NCI-H2227 (cell line): ENCODE data around the gene LDB3.

Experiments
- DNase-seq: peaks from one replicate; lab custom pipeline; 2025; ENCODE audit not compliant: unreplicated experiment; lab: John Stamatoyannopoulos, UW

The LDB3 gene

DNA sequence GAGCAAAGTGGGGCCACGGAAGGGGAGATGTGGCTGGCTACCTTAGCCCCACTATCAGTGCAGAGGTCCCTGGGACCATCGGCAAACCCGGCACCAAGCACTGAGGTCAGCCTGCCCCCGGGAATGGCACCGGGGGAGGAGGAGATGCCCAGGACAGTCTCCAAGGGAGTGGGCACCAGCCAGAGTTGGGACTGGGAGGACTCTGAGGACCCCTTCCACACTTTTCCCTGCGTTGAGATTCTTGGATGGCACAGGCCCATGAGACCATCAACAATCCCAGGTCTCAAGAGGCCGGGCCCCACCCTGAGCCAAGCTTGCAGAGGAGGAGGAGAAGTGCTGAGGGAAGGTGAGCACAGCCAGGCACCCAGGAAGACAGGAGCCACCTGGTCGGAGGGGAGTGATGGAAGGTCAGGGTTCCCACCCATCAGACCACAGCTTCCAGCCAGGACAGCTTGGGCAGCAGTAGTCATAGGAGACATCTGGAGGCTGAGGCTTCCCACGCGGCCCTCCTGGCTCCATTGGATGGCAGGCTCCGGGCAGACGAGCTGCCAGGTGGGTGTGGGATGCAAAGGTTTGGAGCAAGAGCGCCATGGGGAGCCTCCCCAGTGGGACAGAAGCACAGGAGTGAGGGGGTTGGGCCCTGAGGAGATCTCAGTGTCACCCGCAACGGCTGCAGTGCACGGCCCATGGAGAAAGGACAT is 16.5 kb upstream of the LDB3 start:
- no peak for DNase-seq

DNA sequence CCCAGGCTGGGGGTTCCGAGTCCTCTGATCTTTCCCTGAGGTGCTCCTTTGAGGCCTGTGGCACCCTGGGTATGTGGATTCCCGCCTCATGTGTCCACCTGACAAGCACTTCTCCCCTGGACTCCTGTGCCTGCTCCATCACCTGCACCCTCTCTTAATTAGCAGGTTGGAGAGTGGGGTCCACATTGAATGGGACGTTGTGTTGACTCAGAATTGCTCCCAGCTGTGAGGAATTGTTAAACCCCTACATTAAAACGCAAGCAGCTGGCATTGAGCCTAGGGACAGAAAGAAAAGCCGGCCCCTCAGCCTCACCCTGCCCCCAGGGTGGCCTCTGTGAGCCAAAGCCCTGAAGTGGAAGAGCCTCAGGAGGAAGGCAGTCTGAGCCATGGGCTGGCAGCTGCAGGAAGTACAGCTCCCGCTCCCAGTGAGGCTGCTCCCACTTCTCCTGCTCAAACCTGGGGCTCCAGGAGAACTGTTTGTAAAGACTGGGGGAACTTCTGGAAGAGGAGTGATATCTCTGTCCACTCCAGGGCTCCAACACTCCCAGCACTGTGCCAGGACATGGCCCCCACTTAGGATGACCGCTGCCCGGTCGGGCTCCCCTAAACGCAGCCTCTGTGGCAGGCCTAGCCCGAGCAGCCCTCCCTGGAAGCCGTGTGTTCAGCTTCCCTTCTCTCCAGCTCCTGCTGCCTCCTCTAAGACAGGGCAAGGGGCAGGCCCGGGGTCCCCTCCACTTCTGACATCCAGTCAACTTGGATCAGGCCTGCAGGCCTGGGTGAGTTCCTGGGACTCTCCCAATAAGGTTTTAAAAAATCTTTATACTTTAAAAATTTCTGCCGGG is 15.7 kb upstream of the LDB3 start:
- DNase-seq = peak; percentile 63

DNA sequence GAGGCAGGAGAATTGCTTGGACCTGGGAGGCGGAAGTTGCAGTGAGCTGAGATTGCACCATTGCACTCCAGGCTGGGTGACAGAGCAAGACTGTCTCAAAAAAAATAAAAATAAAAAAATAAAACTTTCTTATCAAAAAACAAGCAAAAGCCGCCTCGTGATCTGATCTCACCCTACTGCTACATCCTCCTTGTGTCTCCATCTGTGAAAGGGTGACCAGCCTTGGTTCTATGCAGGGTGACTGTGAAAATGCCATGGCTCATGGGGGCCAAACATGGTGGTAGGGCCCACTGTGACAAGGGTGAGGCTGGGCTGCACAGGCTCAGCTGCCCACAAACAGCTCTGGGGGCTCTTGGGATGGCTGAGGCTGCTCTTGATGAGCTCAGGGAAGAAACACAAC is 14.9 kb upstream of the LDB3 start:
- no peak for DNase-seq

DNA sequence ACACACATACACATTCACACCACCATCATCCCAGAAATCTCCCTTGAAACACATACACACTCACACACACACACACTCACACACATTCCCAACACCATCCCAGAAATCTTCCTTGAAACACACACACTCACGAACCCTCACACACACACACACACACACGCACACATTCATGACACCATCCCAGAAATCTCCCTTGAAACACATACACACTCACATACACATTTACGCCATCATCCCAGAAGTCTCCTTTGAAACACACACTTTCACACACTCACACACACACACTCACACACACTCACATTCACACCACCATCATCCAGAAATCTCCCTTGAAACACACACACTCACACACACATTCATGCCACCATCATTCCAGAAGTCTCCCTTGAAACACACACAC is 14.3 kb upstream of the LDB3 start:
- no peak for DNase-seq

DNA sequence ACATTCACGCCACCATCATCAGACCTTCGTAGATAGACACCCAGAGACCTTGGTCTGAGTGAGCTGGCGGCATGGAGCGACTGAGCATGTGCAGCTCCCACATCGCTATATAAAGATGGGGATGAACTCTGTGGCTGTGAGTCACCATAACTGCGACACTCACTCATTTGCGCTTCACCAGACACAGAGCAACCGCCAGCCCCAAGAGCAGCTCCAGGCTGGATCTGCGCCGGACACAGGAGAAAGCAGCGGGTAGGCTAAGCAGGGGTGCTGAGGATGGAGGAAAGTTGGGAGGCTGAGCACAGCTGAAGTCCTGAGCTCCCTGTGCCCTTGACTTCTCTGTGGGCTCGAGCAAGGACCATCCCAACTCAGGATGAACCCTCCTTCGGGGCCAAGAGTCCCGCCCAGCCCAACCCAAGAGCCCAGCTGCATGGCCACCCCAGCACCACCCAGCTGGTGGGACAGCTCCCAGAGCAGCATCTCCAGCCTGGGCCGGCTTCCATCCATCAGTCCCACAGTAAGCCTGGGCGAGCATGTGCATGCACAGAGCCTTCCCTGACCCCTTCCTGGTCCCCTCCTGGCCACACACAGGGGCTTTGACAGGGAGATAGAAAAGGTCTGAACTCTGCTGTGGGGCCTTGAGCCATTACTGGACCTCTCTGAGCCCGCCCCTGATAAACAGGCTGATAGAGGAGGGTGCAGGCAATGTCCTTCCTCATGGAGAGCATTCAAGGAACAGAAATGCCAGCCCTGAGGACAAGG is 13.7 kb upstream of the LDB3 start, which contains the start of gene OPN4:
Gene OPN4 (plus strand): TSS at position 137 of the 762 bp plus-strand sequence. CDS start 237 bp downstream, at position 374.
- DNase-seq = no peak

DNA sequence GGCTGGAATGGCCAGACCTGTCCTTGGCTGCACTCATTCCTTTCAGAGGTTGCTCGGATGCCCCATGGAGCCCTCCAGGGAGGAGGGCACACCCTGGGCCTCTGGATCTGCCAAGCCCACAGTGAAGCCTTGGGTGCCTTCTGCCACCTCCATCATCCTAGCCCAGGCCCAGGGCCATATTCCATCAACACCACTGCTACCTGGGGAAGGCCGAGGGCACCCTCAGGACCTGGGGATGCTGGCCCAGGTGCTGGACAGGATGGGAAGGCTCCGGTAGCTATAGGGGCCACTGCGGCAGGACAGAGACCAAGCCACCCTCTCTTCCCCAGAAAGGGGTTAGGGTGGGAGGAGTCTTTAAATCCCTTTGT is 13.2 kb upstream of the LDB3 start:
- no peak for DNase-seq

DNA sequence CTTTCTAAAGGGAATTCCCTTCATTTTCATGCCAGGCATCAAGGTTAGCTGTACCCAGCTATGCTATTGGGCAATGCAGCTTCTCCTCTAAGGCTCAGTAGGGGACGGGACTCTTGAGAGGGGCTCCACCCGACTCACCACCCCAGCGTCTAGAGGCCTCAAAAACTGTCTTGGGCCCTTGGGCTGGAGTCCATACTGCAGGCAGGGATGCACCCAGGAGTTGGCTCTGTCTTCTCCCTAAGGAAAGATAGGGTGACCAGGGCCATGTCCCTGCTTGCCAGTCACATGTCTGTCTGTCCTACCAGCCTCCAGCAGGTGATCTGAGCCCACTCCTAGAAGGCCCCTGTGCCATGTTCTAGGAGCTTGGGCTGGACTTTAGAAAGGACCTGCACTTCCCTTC is 12.7 kb upstream of the LDB3 start:
- no peak for DNase-seq

DNA sequence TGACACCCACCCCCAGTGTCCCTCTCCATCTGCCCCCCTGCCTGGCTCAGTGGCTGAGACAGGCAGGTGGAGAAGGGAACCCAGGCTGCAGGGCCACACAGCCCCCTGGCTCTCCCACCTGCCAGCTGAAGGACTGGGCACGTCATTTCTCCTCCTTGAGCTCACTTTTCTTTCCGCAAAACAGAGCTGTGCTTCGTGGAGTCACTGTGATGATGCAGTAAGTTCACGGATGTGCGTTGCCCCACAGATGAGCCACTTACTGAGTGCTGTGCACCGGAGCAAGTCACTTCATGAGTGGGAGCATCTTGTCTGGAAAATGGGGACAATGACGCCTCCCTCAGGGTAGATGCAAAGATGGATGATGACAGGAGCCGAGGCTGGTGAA is 11.3 kb upstream of the LDB3 start:
- DNase-seq = no peak

DNA sequence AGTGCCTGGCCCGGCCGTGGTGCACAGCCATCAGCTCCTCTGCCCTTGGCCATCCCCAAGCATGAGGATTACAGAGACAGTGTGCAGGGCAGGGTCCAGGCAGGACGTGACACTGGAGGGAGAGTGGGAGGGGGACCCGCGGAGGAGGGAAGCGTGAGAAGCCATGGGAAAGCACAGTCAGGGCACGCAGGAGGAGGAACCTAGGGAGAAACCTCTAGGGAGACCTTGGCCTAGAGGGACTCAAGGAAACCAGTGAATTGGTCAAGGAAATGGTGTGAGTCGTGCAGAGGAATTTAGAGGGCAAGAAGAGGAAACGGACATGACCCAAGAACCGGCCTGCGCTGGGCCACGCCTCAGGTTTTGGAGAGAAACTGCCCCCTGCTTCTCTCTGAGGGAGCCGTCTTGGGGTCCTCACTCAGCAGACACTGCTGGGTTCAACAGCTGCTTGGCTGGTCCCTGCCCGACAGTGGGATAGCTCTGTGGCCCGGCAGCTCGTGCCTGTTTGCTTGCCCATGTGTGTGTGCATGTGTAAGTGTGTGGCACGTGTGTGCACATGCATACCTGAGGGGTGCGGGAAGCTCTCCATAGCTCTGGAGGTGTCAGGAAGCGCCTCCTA is 10.8 kb upstream of the LDB3 start:
- DNase-seq = no peak

DNA sequence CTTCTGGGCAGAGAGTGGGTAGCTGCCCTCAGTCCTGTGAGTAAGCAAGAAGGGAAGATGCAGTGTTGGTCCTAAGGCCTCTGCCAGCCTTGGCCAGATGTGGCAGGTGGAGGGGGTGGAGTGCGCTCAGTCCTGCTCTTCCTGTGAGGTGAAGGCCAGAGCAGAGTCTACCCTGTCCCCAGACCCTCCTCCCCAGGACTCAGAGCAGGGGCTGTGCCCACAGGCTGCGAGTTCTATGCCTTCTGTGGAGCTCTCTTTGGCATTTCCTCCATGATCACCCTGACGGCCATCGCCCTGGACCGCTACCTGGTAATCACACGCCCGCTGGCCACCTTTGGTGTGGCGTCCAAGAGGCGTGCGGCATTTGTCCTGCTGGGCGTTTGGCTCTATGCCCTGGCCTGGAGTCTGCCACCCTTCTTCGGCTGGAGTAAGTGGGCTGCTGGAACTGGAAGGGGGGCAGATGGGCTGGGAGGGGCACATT is 10.0 kb upstream of the LDB3 start:
- no peak for DNase-seq

DNA sequence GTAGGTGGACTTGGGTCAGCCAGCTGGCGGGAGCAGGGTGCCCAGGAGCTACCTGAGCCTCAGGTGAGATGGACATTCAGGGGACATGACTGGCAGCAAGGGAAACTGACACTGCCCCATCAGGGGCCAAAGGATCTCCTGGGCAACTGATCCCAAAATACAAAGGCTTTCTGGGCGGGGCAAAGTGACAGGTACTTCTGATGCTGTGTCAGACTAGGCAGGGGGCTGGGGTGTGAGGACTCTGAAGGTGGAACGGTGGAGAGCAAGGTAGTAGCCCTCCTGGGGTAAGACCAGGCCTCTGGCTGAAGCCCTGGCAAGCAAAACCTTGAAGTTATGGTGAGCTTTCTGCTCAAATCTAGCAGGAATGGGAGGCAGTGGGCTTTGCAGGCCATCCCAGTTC is 9.6 kb upstream of the LDB3 start:
- no peak for DNase-seq

DNA sequence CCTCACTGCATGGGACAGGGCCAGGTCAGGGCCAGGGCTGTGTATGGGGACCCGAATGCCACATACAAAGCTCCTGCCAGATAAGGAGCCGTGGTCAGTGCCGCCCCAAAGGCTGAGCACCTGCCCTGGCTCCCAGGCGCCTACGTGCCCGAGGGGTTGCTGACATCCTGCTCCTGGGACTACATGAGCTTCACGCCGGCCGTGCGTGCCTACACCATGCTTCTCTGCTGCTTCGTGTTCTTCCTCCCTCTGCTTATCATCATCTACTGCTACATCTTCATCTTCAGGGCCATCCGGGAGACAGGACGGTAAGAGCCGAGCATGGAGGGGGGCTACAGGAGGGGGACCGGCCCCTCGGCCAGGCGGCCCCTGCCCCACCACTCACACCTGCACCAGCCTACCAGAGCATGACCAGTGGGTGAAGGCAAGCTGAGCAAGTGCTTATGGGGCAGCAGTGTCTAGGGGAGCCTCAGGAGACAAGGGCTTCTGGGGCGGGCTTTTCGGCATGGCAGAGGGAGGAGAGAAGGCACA is 9.1 kb upstream of the LDB3 start:
- DNase-seq = no peak

DNA sequence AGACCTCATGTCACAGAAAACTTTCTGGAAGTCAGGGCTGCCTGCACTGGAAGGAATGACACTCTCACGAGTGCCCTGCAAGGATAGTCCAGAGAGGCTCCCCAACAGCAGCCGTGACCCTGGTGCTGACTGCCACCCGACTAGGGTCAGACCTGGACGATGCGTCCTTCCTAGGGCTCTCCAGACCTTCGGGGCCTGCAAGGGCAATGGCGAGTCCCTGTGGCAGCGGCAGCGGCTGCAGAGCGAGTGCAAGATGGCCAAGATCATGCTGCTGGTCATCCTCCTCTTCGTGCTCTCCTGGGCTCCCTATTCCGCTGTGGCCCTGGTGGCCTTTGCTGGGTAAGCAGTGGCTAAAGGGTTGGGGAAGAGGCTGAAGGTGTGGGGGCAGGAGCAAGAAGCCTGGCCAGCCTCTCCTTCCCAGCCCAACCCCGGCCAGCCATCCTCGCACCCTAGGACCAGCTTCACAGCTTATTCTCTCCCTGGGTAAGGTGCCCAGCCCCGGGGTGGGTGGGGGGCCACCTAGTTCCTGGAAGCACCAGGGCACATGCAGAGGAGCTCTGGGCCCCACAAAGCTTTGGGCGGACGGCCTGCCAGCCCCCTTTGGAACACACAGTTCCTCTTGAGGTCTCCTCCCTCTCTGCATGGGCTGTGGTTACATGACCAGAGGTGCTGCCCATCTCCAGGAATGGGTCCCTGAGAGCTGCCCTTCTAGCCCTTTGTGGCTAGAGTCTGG is 8.4 kb upstream of the LDB3 start:
- no peak for DNase-seq

DNA sequence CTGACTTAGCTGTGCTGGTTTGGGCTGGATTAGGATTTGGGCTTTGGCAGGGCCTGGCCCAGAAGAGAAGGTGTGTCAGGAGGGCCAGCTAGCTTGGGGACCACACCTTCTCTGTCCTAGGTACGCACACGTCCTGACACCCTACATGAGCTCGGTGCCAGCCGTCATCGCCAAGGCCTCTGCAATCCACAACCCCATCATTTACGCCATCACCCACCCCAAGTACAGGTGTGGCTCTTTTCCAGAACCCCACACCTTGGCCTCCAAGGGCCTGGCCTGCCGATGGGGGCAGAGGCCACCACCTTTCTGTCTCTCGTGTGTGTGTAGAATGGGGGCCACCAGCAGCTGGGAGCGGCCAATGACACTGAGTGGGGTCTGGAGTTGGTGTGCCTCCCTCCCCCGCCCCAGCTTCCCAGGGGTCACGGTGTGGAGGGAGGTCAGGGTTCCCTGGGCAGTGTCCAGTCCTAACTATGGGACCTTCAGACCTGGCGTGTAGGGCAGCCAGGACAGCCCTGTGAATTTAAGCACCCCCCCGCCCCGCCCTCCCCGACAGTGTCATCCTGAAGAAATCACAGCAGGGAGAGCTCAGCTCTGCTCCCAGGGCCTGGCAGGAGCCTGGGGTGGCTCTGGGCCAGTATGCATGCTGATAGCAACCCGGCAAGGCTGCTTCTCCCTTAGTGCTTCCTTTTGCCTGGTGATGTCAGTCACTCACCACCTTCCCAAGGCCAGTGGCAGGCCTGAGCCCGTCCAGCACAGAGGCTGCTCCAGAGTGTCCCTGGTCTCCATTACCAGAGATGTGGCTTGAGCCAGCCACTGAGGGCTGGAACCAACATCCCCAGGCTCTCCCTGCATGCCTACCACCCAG is 6.9 kb upstream of the LDB3 start:
- DNase-seq = no peak

DNA sequence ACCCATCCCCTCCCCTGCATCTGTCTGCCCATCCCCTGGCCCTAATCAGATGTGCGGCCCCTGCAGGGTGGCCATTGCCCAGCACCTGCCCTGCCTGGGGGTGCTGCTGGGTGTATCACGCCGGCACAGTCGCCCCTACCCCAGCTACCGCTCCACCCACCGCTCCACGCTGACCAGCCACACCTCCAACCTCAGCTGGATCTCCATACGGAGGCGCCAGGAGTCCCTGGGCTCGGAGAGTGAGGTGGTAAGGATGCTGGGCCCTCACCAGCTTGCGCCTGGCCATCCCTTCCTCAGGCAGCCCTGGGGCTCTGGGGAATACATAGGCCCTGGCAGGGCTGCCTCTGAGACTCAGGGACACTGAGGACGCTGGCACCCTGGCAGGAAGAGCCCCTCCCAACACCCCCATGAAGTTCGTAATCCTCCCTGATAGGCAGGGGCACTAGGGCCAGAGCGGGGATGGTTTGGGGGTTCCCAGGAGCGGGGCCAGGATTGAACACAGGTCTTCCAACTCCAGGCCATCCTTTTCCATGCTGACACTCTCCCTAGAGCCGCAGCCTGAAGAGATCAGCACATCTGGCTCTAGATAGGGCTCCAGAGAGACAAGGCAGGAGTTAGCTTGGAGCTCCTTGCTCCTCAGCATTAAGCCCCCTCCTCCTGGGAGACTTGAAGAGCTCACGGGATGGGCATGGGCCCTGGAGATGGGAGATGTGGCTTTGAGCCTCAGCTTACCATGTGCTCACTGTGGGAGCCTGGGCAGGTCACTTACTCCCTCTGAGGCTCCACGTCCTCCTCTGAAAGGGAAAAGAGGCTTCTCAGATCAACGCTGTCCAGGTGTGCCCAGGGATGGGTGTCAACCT is 5.9 kb upstream of the LDB3 start:
- DNase-seq = no peak

DNA sequence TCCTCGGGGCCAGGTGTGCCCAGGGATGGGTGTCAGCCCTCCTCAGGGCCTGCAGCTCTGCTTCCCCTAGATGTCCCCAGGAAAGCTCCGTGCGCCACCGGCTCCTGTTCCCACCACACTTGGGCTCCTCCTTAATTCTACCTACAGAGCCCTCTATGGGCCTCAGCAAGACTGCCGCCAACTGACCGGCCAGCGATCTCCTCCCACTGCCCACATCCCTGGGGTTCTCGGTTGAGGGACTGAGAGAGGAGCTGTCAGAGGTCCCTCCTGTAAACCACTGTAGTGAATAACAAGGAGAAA is 5.3 kb upstream of the LDB3 start:
- no peak for DNase-seq

DNA sequence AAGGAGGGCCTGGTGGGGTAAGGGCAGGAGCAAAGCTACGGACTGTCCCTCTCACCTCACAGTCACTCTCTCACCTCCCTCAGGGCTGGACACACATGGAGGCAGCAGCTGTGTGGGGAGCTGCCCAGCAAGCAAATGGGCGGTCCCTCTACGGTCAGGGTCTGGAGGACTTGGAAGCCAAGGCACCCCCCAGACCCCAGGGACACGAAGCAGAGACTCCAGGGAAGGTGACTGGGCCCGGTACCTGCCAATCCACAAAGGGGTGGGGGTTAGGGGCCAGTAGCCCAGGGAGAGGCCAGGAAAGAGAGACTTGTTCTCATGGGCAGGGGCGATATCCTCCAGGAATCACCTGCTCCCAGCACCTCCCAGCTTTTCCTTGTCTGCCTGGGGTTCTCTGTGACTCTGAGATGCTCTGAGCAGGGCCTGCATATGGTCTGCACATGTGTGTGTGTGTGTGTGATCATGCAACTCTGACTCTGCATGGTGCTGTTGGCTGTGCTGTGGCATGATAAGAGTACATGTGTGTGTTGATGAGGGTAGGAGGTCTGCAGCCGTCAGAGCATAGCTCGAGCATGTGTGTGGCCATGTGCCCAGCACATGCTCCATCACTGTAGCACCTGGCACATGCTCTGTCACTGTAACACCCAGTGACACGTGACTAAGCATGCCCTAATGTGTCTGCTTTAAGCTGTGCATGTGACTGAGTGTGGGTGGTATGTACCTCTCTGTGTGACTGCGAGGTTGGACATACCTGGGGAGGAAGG is 4.6 kb upstream of the LDB3 start:
- no peak for DNase-seq
